NCI-H1417 (cell line): Measurements from ENCODE around the gene FAM32A.

Experiments
- DNase-seq, 3 experiments: peaks; one replicate each; lab custom pipeline; 2025; lab: John Stamatoyannopoulos, UW

FAM32A gene

DNA sequence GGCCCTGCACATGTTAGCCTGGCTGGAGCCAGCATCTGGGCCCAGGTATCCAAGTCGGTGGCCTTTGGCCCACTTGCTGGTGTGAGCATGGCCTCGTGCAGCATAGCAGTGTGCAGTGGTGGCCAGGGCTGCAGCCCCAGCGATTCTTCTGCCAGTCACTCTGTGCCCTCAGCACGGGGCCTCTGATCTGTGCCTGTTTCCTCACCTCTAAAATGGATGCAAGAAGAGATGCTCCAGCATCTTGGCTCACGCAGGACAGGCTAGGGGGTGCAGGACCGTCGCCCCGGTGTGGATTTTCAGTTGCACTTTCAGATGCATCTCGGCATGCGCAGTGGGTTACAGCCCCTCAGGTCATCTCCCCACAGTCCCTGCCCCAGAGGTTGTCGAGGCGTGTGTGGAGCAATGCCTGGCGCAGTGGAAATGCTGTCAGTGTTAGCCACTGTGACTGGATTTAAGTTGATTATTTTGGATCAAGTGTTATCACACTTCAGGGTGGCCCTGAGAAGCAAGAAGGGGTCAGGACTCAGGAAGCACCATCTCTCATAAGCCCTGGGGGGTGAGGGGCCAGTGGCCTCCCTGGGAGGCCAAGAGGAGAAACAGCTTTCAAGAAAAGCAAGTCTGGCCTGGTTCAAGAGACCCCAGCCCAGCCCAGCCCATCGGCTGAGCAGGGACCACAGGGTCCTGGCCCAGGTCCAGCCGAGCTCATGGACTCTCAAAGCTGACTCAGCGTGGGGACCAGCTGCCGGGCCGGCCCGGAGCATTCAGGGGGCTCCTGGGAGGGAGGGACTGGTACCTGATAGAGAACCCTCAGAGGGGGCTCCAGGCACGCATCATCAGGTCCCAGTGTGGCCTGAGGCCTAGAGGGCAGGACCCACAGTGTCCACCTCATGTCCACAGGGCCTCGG lies 40.3 kb downstream of the FAM32A start:
- no peak for DNase-seq

DNA sequence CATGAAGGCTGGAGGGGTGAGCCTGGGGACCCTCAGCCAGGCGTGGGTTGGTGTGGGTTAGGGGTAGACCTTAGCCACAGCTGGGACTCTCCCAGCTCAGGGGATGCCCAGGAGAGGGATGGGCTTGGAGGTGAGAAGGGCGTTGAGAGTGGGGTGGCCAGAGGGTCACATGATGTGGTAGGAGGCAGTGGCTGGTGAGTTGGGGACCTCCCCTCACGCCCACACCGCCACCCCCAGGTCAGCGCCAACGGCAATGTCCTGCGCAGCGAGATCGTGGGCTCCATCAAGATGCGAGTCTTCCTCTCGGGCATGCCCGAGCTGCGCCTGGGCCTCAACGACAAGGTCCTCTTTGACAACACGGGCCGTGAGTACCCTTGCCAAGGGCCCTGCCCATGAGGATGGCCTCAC lies 41.0 kb downstream of the FAM32A start:
- DNase-seq = no peak

DNA sequence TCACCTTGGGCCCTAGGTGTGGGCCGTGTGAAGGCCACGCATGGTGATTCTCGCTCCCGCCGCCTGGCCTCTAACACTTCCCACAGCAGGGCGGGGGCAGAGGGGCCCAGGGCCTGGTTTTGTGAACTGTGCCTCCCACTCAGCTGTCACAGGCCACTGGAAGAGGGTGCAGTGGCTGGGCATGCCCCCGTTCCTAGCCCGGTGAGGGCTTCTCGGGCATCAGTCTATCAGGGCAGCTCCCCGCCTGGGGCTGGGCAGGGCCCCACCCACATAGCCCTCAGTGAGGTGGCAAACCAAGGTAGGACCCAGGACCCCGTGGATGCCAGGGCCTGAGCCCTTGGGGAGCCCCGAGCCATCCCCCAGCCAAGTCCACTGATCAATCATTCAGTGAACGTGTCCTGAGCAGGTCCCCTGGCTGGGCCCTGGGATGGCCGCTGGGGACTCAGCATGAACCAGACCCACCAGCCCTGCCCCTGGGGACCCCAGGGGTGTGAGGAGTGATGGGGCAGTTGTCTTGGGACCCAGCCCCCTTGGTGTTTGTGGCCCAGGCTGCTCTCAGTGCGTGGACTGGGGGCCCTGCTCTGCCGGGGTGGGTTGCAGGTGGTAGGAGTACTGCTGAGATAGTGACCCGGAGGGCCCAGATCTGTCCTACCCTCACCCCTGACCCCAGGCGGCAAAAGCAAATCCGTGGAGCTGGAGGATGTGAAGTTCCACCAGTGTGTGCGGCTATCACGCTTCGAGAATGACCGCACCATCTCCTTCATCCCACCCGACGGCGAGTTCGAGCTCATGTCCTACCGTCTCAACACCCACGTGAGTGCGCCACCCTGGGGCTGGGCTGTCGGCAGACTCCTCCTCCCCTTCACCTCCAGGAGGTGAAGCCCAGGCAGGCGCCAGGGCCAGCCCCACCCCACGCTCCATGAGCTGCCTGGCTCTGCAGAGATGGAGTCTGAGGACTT lies 41.9 kb downstream of the FAM32A start:
- no peak for DNase-seq

DNA sequence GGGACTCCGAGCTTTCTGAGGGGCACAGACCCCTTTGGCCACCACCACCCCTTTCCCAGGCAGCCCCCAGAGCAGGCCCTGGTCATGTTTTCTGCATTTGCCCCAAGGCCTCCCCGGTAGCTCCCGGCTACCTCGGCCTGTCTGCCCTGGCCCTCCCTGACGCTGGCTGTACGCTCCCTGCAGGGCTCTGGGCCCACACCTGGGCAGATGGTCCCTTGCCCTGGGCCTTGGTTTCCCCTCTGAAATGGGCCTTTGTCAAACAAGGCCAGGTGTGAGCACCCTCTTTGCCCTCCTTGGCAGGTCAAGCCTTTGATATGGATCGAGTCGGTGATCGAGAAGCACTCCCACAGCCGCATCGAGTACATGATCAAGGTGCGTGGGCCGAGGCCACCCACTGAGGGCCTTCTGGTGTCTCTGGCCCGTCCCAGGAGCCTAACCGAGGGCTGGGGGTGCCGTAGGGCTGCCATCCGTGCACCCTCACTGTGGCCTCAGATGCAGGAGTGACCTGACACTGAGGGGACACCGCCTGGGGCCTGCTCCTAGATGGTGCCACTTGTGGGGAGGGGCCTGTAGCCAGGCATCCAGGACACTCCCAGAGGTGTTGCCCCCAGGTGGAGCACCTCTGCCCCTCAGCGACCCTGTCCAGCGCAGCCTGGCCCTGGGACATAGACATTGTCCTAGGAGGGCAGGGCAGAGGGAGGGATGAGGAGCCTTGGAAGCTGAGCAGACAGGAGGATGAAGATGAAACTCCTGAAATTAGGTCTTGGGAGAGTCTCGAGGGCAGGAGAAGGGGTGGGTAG lies 42.8 kb downstream of the FAM32A start:
- no peak for DNase-seq

DNA sequence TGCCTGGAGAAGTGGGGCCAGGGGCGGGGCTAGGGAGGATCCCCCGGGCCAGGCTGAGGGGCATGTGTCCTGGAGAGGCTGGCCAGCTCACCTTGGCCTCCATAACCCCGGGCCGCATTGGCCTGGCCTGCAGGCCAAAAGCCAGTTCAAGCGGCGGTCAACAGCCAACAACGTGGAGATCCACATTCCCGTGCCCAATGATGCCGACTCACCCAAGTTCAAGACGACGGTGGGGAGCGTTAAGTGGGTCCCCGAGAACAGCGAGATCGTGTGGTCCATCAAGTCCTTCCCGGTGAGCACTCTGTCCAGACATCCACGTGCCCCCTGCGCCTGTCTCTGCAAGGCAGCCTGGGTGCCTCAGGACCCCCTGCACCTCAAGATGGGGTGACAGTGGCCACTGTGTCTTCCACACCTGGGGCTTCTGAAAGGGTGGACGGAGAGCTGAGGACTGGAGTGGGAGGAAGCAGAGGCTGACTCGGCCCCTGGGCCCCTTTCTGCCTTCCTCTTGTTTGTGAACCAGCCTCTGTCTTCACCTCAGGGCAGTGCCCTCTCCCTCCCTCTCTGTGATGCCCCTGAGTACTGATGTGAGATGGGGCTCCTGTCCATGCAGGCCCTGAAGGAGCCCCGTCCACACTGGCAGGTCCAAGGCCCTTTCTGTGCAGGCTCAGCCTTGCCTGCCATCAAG lies 43.6 kb downstream of the FAM32A start:
- no peak for DNase-seq

DNA sequence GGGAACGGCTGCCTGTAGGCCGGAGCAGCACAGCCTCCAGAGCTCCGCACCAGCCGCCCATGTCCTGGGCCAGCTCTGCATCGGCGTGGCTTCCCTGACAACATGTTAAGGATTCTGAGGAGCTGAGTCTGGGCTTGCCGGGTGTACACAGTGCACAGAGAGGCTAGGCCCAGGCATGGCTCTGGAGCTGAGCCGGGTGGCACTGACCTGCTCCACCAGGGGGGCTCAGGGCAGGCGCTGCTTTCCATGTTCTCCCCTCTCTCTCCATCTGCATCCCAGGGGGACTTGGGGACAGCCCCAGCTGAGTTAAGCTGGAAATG lies 44.1 kb downstream of the FAM32A start:
- DNase-seq = no peak

DNA sequence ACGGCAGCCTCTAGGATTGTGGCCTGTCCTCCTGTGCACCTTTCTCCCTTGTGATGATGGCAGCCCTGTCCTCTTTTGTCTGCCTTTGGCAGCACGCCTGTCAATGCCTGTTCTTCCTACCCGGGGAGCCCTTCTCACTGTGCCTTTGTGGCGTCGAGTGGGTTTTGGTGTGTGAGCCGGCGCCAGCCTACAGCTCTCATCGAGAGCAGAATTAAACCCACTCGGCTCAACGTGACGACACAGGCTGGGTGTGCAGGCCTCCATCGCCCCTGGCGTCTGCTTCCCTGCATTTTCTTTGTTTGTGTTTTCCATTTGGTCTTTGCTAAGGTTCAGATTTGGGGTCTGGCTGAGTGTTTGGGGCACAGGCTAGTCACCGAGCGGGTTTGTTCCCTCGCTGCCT lies 46.9 kb downstream of the FAM32A start:
- no peak for DNase-seq

DNA sequence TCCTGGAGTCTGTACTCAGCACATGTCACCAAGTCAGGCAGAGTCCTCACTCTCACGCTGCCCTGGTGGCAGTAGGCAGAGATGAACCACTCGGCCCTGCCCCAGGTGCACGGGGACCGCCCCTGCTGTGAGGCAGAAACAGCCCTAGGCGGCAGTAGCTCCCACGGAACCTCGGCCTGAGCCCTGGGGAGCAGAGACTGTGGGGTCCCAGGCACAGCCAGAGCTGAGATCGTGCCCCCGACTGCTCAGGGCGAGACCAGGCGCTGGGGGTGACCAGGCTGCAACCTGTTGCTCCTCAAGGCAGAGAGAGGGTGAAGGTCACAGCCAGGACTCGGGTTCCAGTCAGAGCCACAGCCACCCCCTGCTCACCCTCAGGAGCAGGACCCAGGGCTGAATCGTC lies 47.4 kb downstream of the FAM32A start:
- DNase-seq = no peak

DNA sequence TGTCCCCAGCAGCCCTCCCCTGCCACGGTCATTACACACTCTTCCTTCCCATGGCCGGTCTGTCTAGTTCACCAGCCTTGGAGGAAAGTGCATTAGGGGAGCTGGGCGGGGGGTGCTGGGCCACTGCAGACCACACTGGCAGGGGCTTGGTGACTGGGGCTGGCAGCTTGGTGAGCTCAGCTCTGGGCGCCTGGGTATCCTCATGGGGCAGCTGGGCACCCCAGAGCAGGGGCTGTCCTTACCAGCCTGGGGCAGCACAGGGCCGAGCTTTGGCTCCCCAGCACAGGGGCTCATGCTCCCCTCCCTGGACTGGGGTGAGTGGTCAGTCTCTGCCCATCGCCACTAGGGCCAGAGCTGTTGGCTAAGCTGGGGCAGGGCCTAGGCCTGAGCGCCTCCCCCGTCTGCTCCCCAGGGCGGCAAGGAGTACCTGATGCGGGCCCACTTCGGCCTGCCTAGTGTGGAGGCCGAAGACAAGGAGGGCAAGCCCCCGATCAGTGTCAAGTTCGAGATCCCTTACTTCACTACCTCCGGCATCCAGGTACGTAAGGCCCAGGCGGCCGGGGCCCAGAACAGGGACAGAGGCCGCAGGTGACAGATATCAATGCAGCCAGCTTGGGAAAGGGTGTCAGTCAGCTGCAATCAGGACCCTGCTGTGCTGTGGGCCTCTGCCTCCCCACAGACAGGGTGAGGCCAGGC lies 48.0 kb downstream of the FAM32A start:
- no peak for DNase-seq

DNA sequence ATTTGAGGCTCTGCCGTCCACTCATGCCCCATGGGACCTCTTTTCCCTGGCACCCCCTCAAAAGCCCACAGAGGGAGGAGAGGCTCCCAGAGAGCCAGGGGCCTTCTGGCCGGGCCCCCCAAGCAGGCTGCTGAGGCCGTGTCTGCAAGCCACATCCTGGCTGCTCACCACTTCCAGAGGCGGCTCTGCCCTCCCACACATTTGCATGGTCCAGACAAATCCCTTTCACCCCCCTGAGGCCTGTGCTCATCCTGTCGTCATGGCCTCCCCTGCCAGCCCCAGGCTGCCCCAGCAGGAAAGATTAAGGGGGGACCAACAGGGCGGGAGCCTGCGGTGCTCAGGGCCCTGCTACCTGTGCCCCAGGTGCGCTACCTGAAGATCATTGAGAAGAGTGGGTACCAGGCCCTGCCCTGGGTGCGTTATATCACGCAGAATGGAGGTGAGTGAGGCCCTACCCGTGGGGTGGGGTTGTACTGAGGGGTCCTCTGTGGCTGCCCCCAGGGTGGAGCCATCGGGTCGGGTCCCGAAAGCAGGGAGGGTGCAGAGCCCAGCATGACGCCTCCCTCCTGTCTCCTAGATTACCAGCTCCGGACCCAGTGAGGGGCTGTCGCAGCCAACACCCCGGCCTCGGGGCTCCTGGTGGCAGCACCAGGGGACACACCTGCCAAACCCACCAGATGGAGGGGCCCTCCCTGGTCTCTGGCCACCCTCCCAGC lies 48.8 kb downstream of the FAM32A start:
- DNase-seq = no peak

DNA sequence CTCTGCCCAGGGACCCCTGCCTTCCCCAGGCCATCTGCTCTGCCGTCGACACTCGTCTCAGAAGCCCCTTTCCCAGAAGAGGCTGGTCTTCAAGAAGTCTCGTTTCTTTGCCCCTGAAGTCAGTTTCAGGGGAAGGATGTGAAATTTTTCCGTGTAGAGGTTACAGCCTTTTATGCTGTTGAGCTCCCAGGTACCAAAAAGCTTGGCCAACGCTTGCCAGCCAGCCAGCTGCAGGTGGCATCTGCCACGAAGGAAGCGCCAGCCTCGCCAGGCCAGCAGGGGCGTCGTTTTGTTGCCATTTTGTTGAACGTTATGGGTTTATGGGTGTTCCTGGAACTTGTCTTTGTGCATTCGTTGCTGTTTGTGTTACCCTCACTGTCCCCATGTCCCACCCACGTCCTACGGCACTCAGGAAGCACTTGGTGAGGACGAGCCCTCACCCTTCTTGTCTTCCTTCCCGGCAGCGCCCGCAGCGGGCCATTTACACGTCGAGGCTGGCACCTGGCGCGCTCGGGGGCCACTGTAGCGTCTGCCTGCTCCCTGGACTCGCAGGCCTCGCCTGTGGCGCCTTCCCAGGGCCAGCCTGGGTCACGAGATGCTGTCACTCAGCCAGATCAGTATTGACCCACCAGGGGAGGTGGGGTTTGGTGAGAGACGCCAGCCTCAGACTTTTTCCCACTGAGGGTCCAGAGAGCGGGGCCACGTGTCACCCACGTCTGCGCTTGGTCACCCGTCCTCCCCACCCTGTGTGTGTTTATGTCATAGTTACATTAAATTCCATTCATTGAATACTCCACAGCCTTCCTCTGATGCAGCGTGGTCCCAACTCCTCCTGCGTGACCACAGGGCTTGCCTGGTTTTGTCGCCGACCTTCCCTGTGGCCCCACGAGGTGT lies 49.6 kb downstream of the FAM32A start:
- no peak for DNase-seq

DNA sequence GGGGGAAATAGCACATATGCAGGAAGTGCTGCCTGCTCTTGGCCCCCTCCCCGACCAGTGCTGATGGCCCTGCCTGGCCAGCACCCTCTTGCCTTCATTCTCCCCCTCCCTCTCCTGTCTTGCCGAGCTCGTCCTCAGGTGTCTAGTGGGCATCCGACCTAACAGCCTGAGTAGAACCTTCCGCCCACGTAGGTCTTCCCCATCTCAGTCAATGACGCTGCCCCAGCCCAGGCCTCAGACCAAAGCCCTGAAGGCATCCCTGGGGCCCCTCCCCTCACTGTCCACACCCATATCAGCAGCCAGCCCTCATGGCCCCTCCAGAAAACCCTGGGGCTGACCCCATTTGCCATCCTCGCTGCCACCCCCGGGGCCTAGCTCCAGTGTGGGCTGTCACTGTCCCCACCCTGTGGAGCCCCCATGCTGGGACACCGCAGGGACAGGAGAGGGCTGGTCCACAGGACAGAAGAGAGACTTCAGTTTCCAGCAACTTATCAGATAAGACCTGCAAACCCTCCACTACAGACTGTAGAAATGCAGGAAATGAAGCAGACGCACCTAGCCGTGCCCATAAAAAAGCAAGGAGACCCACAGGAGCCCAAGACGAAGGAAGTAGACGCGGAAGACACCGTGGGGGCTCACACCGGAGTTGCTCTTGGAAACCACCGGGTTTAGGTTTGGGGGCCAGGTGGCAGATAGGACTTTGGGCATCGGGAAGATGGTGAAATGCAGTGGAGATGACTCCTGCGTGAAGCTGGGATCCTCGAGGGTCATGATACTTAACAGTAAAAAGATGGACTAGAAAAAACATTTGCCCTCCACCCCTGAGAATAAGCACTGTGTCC lies 50.8 kb downstream of the FAM32A start:
- no peak for DNase-seq
